Measurements from ENCODE around the gene PFN3.

The PFN3 gene

DNA sequence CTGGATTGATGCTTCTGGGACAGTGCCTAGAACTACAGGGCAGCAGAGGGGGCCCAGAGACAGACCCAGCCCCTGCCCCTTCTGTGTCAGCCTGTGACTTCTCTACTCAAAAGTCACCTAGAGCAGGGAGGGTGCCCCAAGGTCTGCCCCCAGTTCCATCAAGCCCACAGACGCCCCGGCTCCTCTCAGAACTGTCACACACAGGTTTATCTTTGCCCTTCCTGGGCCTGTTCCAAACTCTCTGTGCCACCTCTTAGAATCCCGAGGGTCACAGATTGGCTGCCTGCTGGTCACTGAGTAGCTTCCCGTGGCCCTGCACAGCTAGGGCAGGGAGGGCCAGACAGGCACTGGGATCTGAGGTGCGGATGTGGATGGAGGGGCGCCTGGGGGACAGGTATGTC is 41.0 kb downstream of the PFN3 start:
- DNase-seq, result no peak

DNA sequence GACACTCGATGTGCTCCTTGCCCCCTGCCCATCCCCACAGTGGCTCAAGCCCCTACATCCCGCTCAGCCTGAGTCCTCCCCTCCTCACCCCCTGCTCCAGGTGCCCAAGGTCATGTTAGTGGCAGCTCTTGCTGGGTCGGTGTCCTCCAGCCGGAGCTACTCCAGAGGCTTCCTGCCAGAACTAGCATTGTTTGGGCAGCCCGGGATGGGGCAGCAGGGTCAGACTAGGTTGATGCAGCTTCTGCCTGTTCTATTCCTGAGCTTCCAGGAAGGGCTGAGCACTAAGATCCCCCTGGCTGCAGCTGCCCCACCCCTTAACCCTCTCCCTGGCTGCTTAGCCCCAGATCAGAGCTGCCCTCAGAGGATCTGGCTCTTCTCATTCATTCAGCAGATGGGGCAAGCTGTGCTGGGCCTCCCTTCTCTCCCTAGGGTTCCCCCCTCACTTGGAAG is 42.1 kb downstream of the PFN3 start:
- no peak for DNase-seq

GRCh38 chr5:177357459-177358351 is 42.8 kb downstream of the PFN3 start, which contains the start of gene RGS14:
Gene RGS14, plus strand, starts transcription at chr5:177357924. Its CDS starts 101 bp downstream, at chr5:177358025.
- DNase-seq, result peak; percentile 66

GRCh38 chr5:177357146-177357458 is 43.4 kb downstream of the PFN3 start:
- DNase-seq, result no peak

DNA sequence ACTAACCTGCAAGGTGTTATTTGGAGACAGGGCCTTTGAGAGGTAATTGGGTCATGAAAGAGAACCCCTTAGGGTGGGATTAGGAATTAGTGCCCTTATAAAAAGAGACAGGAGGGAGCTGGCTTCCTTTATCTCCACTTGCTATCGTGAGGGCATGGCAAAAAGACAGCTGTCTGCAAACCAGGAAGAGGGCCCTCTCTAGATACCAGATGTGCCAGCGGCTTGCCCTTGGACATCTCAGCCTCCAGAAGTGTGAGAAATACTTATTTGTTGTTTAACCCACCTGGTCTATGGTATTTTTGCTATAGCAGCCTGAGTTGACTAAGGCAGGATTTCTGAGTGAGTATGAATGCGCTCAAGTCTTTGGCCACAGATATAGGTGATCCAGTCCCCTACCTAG is 43.7 kb downstream of the PFN3 start:
- DNase-seq, result no peak

DNA sequence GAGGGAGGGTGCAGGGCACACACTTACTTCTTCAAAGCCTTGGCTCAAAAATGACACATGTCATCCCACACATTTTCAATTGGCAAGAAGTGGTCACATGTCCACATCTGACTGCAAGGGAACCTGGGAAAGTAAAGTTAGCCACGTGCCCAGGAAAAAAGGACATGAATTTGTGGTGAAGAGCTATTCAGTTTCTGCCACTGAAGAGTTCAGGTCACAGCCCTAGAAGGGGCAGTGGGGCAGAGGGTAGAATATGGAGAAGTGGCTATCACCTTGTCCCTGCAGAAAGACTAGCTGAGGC is 44.6 kb downstream of the PFN3 start:
- DNase-seq, result no peak

DNA sequence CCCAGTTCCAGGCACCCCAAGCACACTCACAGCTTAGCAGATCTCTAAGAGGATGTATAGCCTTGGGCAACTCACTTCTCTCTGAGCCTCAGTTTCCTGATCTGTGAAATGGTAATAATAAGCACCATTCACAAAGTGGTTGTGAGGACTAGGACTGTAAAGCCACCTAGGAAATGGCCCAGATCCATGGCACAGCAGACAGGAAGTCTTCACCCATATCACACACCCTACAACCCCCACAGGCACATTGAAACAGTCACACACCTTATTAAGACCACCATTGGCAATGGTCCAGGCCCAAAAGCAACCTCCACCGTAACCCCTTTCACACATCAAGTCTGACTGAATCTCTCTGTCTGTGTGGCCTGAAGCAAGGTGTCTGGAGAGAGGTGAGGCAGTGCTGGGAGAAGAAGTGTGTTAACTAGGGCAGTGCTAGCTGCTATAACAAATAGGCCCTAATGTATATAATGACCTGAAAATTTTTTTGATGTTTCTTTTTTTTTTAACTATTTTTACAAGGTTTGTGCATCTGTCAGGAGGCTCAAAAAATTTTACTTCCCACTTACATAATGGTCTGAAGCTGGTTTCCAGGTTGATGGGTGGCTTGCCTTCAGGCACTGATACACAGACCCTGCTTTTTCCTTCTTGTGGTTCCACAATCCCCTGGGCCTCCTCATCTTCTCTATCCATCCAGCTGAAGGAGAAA is 45.1 kb downstream of the PFN3 start:
- DNase-seq, result no peak

GRCh38 chr5:177354711-177355110 is 45.8 kb downstream of the PFN3 start:
- DNase-seq, result no peak

DNA sequence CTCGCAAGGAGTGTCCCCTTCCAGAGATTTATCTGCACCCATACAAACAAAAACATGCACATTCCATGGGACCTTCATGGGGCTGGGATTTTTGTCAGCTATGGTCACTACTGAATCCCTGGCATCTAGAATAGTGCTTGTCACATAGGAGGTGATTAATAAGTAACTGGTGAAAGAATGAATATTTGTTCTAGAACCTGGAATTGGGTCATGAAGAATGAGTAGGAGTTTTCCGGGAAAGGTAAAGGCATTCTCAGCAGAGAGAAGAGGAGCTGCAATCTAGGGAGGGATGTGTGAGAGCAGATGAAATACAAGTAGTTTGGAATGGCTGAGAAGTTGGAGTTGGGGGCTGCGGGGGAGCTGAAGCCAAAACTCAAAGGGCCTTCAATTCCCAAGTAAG is 46.2 kb downstream of the PFN3 start:
- no peak for DNase-seq

- DNase-seq, result no peak
Observed at GRCh38 chr5:177353093-177353492, 47.4 kb downstream of the PFN3 start.

DNA sequence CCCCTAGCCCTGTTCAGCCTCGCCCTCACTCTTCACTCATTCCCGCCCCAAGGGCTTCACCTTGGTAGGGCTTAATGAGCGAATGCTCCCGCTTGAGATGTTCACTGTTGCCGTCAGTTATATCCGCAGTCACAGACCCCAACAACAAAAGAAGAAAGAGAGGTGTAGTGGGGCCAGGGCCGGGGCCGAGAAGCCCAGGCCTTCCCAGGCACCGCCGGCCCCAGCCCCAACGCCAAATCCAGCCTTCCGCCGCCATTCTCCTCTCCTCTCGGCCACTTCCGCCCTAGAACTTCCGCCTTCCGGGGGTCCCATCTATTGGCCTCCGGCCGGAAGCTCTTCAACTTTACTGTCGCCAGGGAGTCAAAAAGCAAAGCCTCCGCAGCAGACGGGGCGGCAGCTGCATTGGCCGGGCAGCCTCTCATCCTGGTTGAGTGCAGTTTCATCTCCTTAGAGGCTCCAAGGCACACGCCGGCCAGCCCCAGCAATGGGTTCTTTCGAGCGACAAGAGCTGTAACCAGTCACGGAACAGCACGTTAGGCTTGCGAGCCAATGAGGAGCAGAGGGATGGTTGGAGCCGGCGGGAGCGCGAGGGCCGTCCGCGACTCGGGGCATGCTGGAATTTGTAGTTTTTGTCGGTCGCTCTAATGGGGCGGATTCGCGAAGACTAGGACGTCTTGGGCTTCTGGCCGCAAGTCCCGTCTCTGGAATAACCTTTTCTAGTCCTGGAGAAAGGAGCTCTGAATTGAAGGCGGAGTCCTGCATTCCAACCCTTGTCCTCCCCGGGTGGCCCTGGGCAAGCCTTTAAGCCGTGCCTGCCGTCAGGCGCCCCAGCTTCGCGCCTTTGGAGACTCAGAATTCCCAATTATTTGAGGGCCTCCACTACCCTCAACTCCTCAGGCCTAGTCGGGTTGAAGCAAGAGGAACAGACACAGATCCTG is 48.8 kb downstream of the PFN3 start, which contains the start of gene LMAN2:
LMAN2 (minus strand) TSS at position 277 of the 938 bp plus-strand sequence; CDS start at position 256, 21 bp downstream.
- DNase-seq, result peak; percentile 88

GRCh38 chr5:177350776-177351391 is 49.6 kb downstream of the PFN3 start:
- no peak for DNase-seq

All from activated effector memory CD4-positive, alpha-beta T cell treated with Interleukin-2 at 50 U/mL for 16 hours (primary cell).